Posterior cingulate gyrus (tissue), 11 donors: ENCODE results near the gene MYO1D.
"Not testable (repeated sequence)": the region's sequence is repeated elsewhere in the genome, so short reads cannot be mapped to it uniquely, and the experiment has no call there.

ENCODE experiments used
- DNase-seq, 10 donors: peaks; one replicate each; pipeline versions ENCODE4 v3.0.0 to v3.0.0-alpha.2; 2020 to 2021; ENCODE audit warnings: mixed read lengths in 3 of 10
- intact Hi-C: fragments of 100-400 bp; cut with DNase I; formaldehyde crosslinking; loops from one replicate; pipeline ENCODE4 v1.15.1; 2023

The MYO1D gene

GRCh38 chr17:32899236-32900013, 22.5 kb upstream of the MYO1D start:
- intact Hi-C loops: no loop called here
- DNase-seq: no peak

- DNase-seq: no peak
- intact Hi-C loops: no loop called here
Observed at GRCh38 chr17:32896647-32897258, 19.8 kb upstream of the MYO1D start.

GRCh38 chr17:32894245-32894644, 17.3 kb upstream of the MYO1D start:
- intact Hi-C loops: no loop called here

GRCh38 chr17:32887410-32887809, 10.5 kb upstream of the MYO1D start:
- intact Hi-C loops, DNase-seq: not testable (repeated sequence)

More at GRCh38 chr17:32894245-32894644, 17.3 kb upstream of the MYO1D start:
- no peak for DNase-seq

GRCh38 chr17:32886951-32887350, 10.0 kb upstream of the MYO1D start:
- intact Hi-C loops, DNase-seq: not testable (repeated sequence)

- intact Hi-C loops: no loop called here
- peak in 5 of 10 donors; percentile 12 to 82 (median 46) for DNase-seq
Observed at GRCh38 chr17:32882734-32883133, 5.8 kb upstream of the MYO1D start.

GRCh38 chr17:32882029-32882428, 5.1 kb upstream of the MYO1D start:
- no peak for DNase-seq
- intact Hi-C loops: no loop called here

- intact Hi-C loops: no loop called here
- DNase-seq: no peak
Observed at GRCh38 chr17:32880671-32881453, 3.9 kb upstream of the MYO1D start.

GRCh38 chr17:32879134-32879533, 2.2 kb upstream of the MYO1D start:
- DNase-seq: no peak
- intact Hi-C loops: loop anchor here (5.0 kb wide), 1 partner anchor 48 kb away; the partner anchor contains the start of gene TMEM98

- intact Hi-C loops: loop anchor here (5.0 kb wide), 1 partner anchor 49 kb away; the partner anchor contains the start of gene TMEM98
- peak in 8 of 10 donors; percentile 46 to 91 (median 56) for DNase-seq
Observed at GRCh38 chr17:32878211-32878610, 1.3 kb upstream of the MYO1D start.

- DNase-seq: peak; percentile 73 to 98 (median 82)
- intact Hi-C loops: loop anchor here (1.0 to 5.0 kb wide), 3 partner anchors 50 to 390 kb away; partner anchors contain the start of genes CDK5R1 and TMEM98
Observed at GRCh38 chr17:32877164-32877764, 340 bp upstream of the MYO1D start.

- DNase-seq: no peak
- intact Hi-C loops: loop anchor here (2.0 to 5.0 kb wide), 2 partner anchors 51 to 389 kb away; partner anchors contain the start of genes CDK5R1 and TMEM98
Observed at GRCh38 chr17:32875923-32876416, 954 bp downstream of the MYO1D start.

- no peak for DNase-seq
- intact Hi-C loops: loop anchor here (5.0 kb wide), 1 partner anchor 52 kb away; the partner anchor contains the start of gene TMEM98
Observed at GRCh38 chr17:32875230-32875917, 1.6 kb downstream of the MYO1D start.

GRCh38 chr17:32873114-32873513, 3.8 kb downstream of the MYO1D start:
- intact Hi-C loops: no loop called here
- no peak for DNase-seq

- intact Hi-C loops: no loop called here
- DNase-seq: peak in 2 of 10 donors; percentile 8 to 12
Observed at GRCh38 chr17:32871746-32872145, 5.2 kb downstream of the MYO1D start.

- intact Hi-C loops: no loop called here
Observed at GRCh38 chr17:32870969-32871368, 6.0 kb downstream of the MYO1D start.

GRCh38 chr17:32870027-32870670, 6.8 kb downstream of the MYO1D start:
- intact Hi-C loops: no loop called here
- DNase-seq: no peak

More at GRCh38 chr17:32870969-32871368, 6.0 kb downstream of the MYO1D start:
- DNase-seq: no peak

- no peak for DNase-seq
Observed at GRCh38 chr17:32869345-32870026, 7.4 kb downstream of the MYO1D start.

More at GRCh38 chr17:32869345-32870026, 7.4 kb downstream of the MYO1D start:
- intact Hi-C loops: no loop called here
